Kidney (tissue), 14 donors: ENCODE results near the gene GRAMD4. TPM values are rescaled to one million over a fixed set of nuclear protein-coding genes. Genes with fewer than 3 reads are reported as not detected.

Source experiments
- DNase-seq, 5 donors: peaks; one replicate each; pipeline ENCODE4 v3.0.0-alpha.2; 2013 to 2020
- FAIRE-seq: peaks from 2 replicates; lab custom pipeline; 2012; peaks lifted over from hg19 to GRCh38; lab: Jason Lieb, UNC
- H3K27ac ChIP-seq, 2 donors: one replicate each; pipeline ENCODE4 v1.7.0; 2013; ENCODE audit warnings: low read depth in 2 of 2, low read length in 2 of 2, inconsistent platforms in 1 of 2
- H3K27me3 ChIP-seq: one replicate; pipeline ENCODE4 v1.7.1; 2013; ENCODE audit warnings: low read length, inconsistent platforms; ENCODE audit not compliant: control insufficient read depth, insufficient read depth
- H3K36me3 ChIP-seq, 3 donors: one replicate each; pipeline versions ENCODE4 v1.7.0 to v1.7.1; 2013; ENCODE audit warnings: low read length in 3 of 3, control low read depth in 1 of 3, inconsistent platforms in 1 of 3; ENCODE audit not compliant: insufficient read depth in 3 of 3, control insufficient read depth in 2 of 3
- H3K4me1 ChIP-seq, 3 donors: one replicate each; pipeline versions ENCODE4 v1.7.0 to v1.7.1; 2013; ENCODE audit warnings: low read length in 3 of 3, inconsistent platforms in 1 of 3, low read depth in 1 of 3; ENCODE audit not compliant: control insufficient read depth in 2 of 3, insufficient read depth in 2 of 3
- H3K4me3 ChIP-seq, 3 donors: one replicate each; pipeline versions ENCODE4 v1.7.0 to v1.8.1; 2013; ENCODE audit warnings: low read length in 3 of 3, control low read depth in 1 of 3, inconsistent platforms in 1 of 3
- H3K9ac ChIP-seq, 3 donors: one replicate each; pipeline versions ENCODE4 v1.7.0 to v1.7.1; 2013; ENCODE audit warnings: low read length in 3 of 3, control low read depth in 1 of 3, inconsistent platforms in 1 of 3
- H3K9me3 ChIP-seq, 3 donors: one replicate each; pipeline versions ENCODE4 v1.7.0 to v1.7.1; 2013; ENCODE audit warnings: low read length in 3 of 3, control low read depth in 1 of 3, inconsistent platforms in 1 of 3; ENCODE audit not compliant: control insufficient read depth in 2 of 3, insufficient read depth in 1 of 3
- CTCF ChIP-seq: IDR thresholded peaks from 3 replicates; pipeline ENCODE4 v1.5.1; 2012; ENCODE audit warnings: mild to moderate bottlenecking, moderate library complexity, borderline replicate concordance; ENCODE audit not compliant: insufficient read depth; ENCODE audit errors: extremely low read depth
- intact Hi-C: fragments of 100-400 bp; cut with DNase I; formaldehyde crosslinking; loops from one replicate; pipeline ENCODE4 v1.11.1; 2022
- polyA plus RNA-seq: library from polyadenylated mRNA; stranded (reverse); fragments of 350-450 nt; fragmentation: Illumina TruSeq; extraction: RNeasy Lipid Tissue Mini Kit (QIAGEN cat#74804); gene quantifications from one replicate; pipeline ENCODE4 v1.2.3, GENCODE V29; 2014; ENCODE audit warnings: low read depth, low replicate concordance; ENCODE audit not compliant: insufficient read depth
- total RNA-seq: library from RNA; stranded (reverse); fragmentation: NEBNext Ultra II Directional; extraction: Animal tissue kit (Norgen Biotek cat#: 25700); gene quantifications from one replicate; pipeline ENCODE4 v1.2.1, GENCODE V29; 2021
- donor health status: control.
- donor health status: control.
- donor health status: control.
- donor health status: control.
- donor health status: control.
- donor health status: DM: yes; HTN: yes; CAD: no.
- donor health status: Normal renal cell carcinoma (clear cell type).

Gene GRAMD4
- total and polyA plus RNA-seq, 2 donors from 2014 or later: 12.1 to 58.2 TPM

- H3K9ac ChIP-seq: no peak overlapping the region
- DNase-seq (no peak), FAIRE-seq (no peak)
- H3K9me3 ChIP-seq: no peaks in the 10 kb centered on the region
- H3K27me3 ChIP-seq: no peaks in the 10 kb centered on the region
- no peak overlapping the region for H3K27ac ChIP-seq
- TF ChIP-seq CTCF: no peak
- H3K4me1 ChIP-seq: peaks cover 0 to 43% (median 38%) of the 10 kb centered on the region in 3 donors
- intact Hi-C loops: no loop called here
- no peak overlapping the region for H3K4me3 ChIP-seq
- H3K36me3 ChIP-seq: no peaks in the 10 kb centered on the region
These were observed 107.7 kb downstream of the GRAMD4 start for GRCh38 chr22:46727813-46728364.

- Histone ChIP-seq H3K27ac (peak overlapping the region; percentile 9 to 59), H3K4me1 (peaks cover 0 to 43% (median 38%) of the 10 kb centered on the region in 3 donors), H3K36me3 (no peaks in the 10 kb centered on the region), H3K9ac (no peak overlapping the region), H3K27me3 (no peaks in the 10 kb centered on the region), H3K4me3 (no peak overlapping the region), H3K9me3 (no peaks in the 10 kb centered on the region)
- FAIRE-seq (no peak), DNase-seq (peak in 4 of 5 donors; percentile 41 to 80 (median 66))
- intact Hi-C loops: no loop called here
- TF ChIP-seq CTCF: no peak
These were observed 108.3 kb downstream of the GRAMD4 start for GRCh38 chr22:46728470-46728869.

Other genes starting within 250 kb of the GRAMD4 start
- gene CELSR1, start 82.8 kb upstream of the GRAMD4 start, total RNA-seq: 49.9 TPM
- 15.7 TPM for gene CELSR1, start 82.8 kb upstream of the GRAMD4 start, polyA plus RNA-seq
- gene CERK, start 117.9 kb downstream of the GRAMD4 start, total RNA-seq: 28.2 TPM
- gene CERK, start 117.9 kb downstream of the GRAMD4 start, polyA plus RNA-seq: 21.6 TPM
- 39.4 TPM for gene TBC1D22A, start 142.3 kb downstream of the GRAMD4 start, total RNA-seq
- 24.6 TPM for gene TBC1D22A, start 142.3 kb downstream of the GRAMD4 start, polyA plus RNA-seq